Cardiac fibroblast (primary cell): ENCODE data around the gene TRIP10.

Experiments
- DNase-seq, 2 donors: peaks; one replicate each; pipeline versions ENCODE4 v3.0.0 to v3.0.0-alpha.2; 2010; ENCODE audit warnings: low read depth in 2 of 2
- H3K4me3 ChIP-seq, 2 donors: replicated peaks in 1 of 2; 1 replicate in 1 of 2; 2 replicates in 1 of 2; pipeline ENCODE4 v1.5.1; 2011; ENCODE audit warnings: low read depth in 2 of 2, low read length in 2 of 2, mild to moderate bottlenecking in 2 of 2, moderate library complexity in 1 of 2
- CTCF ChIP-seq: IDR thresholded peaks from one replicate; pipeline ENCODE4 v1.5.1; 2011; ENCODE audit warnings: low read depth, mild to moderate bottlenecking, low read length, inconsistent platforms

TRIP10 gene

GRCh38 chr19:6711078-6711361 lies 28.5 kb upstream of the TRIP10 start:
- TF ChIP-seq CTCF = no peak
- DNase-seq = no peak
- no peak overlapping the region for H3K4me3 ChIP-seq

- no peak for DNase-seq
- H3K4me3 ChIP-seq = no peak overlapping the region
- no peak for TF ChIP-seq CTCF
Measured at GRCh38 chr19:6711605-6712004, 27.9 kb upstream of the TRIP10 start.

GRCh38 chr19:6712231-6712630 lies 27.2 kb upstream of the TRIP10 start:
- H3K4me3 ChIP-seq = no peak overlapping the region
- no peak for TF ChIP-seq CTCF
- no peak for DNase-seq

GRCh38 chr19:6712692-6713670 lies 26.5 kb upstream of the TRIP10 start:
- DNase-seq = no peak
- no peak for TF ChIP-seq CTCF
- H3K4me3 ChIP-seq = no peak overlapping the region

- TF ChIP-seq CTCF = no peak
- H3K4me3 ChIP-seq = no peak overlapping the region
- no peak for DNase-seq
Measured at GRCh38 chr19:6713773-6714692, 25.4 kb upstream of the TRIP10 start.

GRCh38 chr19:6714749-6715555 lies 24.5 kb upstream of the TRIP10 start:
- DNase-seq = no peak
- no peak overlapping the region for H3K4me3 ChIP-seq
- TF ChIP-seq CTCF = no peak
